GM12864 (cell line): Measurements from ENCODE around the gene CCDC54.

ENCODE experiments used
- DNase-seq: peaks from one replicate; pipeline ENCODE4 v3.0.0-alpha.2; 2011; ENCODE audit warnings: low read depth
- H3K4me3 ChIP-seq: 2 replicates; pipeline ENCODE4 v1.5.1; 2011; ENCODE audit warnings: mild to moderate bottlenecking, low read depth, low read length, control low read depth
- TF ChIP-seq, protein P1 (sequence below): IDR thresholded peaks from 2 replicates; pipeline ENCODE4 v1.5.1; 2011; ENCODE audit warnings: low read depth, mild to moderate bottlenecking, moderate library complexity, low read length, control low read depth, inconsistent platforms; ENCODE audit errors: missing control alignments

CCDC54 gene

DNA sequence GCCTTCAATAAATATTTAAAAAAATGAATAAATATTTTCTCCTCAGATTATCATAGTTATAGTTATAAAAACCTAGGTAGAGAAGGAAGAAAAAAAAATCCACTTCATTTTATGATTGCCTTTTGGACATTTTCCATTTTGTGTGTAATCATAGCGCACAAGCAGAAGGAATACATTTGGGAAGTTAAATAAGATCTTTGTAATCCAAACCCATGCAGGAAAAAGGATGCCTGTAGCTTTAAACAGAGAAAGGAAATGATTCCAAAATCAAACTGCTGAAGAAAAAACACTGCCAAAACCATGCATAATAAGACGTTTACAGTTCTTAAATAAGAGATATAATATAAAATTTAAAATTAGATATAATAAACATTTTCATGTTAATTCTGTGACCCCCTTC is 7.4 kb upstream of the CCDC54 start:
- TF ChIP-seq, protein P1, sequence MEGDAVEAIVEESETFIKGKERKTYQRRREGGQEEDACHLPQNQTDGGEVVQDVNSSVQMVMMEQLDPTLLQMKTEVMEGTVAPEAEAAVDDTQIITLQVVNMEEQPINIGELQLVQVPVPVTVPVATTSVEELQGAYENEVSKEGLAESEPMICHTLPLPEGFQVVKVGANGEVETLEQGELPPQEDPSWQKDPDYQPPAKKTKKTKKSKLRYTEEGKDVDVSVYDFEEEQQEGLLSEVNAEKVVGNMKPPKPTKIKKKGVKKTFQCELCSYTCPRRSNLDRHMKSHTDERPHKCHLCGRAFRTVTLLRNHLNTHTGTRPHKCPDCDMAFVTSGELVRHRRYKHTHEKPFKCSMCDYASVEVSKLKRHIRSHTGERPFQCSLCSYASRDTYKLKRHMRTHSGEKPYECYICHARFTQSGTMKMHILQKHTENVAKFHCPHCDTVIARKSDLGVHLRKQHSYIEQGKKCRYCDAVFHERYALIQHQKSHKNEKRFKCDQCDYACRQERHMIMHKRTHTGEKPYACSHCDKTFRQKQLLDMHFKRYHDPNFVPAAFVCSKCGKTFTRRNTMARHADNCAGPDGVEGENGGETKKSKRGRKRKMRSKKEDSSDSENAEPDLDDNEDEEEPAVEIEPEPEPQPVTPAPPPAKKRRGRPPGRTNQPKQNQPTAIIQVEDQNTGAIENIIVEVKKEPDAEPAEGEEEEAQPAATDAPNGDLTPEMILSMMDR = no peak
- no peak overlapping the region for H3K4me3 ChIP-seq
- DNase-seq = no peak

GRCh38 chr3:107370907-107371306 is 6.3 kb upstream of the CCDC54 start:
- no peak overlapping the region for H3K4me3 ChIP-seq
- TF ChIP-seq, protein P1 = no peak
- no peak for DNase-seq

DNA sequence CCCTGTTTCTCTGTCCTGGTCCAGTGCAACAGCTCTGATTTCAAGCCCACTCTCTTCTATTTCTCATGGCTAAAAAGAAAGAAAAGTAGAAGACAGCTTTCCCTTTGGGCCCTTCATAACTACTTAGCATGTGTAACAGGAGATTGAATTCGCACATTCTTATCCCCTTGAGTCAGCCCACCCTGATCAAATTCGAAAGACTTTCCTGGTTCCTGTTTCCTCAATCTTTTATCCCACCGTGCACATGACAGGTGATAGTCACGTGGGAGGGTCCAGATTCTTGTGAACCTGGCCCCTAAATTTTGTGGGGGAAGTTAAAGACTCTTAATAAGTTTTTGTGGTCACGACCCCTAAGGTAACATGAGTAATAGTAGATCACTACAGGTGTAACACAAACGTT is 4.7 kb upstream of the CCDC54 start:
- DNase-seq = no peak
- H3K4me3 ChIP-seq = no peak overlapping the region
- TF ChIP-seq, protein P1 = no peak

DNA sequence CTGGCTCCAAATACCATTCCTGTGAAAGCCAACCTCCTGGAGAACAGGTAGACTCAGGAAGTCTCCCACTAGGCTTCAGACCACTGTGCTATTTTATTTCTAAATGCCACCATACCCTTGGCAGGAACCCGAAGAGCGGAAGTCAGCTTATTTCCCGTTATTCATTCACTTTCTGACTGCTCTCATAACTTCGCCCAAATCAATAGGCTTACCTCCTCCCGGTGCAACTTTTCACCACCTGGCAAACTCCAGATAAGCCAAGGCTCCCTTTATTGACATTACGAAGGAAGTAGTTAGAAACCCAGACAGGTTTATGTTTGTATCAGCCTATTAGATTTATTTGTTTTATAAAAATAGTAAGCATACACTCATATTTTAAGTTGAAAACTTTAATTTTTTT is 3.3 kb upstream of the CCDC54 start:
- H3K4me3 ChIP-seq = no peak overlapping the region
- no peak for DNase-seq
- TF ChIP-seq, protein P1 = no peak

GRCh38 chr3:107375682-107376081 is 1.6 kb upstream of the CCDC54 start:
- TF ChIP-seq, protein P1 = no peak
- no peak for DNase-seq
- H3K4me3 ChIP-seq = no peak overlapping the region

- no peak for DNase-seq
- TF ChIP-seq, protein P1 = no peak
- H3K4me3 ChIP-seq = no peak overlapping the region
Measured at GRCh38 chr3:107382631-107383030, 5.4 kb downstream of the CCDC54 start.

GRCh38 chr3:107384428-107384827 is 7.2 kb downstream of the CCDC54 start:
- no peak overlapping the region for H3K4me3 ChIP-seq
- no peak for DNase-seq
- TF ChIP-seq, protein P1 = no peak
